ENCODE results near the gene KPNA6. TPM values are rescaled to one million over a fixed set of nuclear protein-coding genes. Genes with fewer than 3 reads are reported as not detected.

The KPNA6 gene
- total and polyA plus RNA-seq, 2 experiments from 2014 or later = 33.8 to 45.7 TPM

DNA sequence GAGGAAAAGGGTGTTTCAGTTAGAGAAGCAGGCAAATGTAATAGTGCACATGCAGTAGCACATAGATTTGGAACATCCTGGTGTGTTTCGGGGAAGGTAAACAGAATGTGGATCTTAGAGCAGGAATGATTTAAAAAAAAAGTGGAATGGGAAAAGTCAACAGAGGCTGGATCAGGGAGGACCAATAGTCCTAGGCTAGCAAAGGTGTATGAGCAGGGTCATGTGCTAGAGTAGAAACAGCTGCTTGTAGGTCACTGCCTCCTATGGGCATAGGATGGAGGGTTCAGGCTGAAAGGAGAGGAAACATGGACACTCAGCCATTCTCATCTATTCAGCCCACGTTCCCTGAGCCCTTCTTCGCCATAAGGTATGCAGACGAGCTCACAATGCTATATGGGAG is 3.7 kb upstream of the KPNA6 start:
- TF ChIP-seq, protein P1, sequence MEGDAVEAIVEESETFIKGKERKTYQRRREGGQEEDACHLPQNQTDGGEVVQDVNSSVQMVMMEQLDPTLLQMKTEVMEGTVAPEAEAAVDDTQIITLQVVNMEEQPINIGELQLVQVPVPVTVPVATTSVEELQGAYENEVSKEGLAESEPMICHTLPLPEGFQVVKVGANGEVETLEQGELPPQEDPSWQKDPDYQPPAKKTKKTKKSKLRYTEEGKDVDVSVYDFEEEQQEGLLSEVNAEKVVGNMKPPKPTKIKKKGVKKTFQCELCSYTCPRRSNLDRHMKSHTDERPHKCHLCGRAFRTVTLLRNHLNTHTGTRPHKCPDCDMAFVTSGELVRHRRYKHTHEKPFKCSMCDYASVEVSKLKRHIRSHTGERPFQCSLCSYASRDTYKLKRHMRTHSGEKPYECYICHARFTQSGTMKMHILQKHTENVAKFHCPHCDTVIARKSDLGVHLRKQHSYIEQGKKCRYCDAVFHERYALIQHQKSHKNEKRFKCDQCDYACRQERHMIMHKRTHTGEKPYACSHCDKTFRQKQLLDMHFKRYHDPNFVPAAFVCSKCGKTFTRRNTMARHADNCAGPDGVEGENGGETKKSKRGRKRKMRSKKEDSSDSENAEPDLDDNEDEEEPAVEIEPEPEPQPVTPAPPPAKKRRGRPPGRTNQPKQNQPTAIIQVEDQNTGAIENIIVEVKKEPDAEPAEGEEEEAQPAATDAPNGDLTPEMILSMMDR (IDR thresholded peaks at IDR 0.05; ENCODE audit: low read depth, low read length) = no peak
- no peak for DNase-seq (ENCODE audit: low read depth in 1 of 2, low spot score in 1 of 2)
- H3K27ac ChIP-seq = no peak overlapping the region
- H3K9me3 ChIP-seq (ENCODE audit: low read depth) = no peaks in the 10 kb centered on the region
- no peaks in the 10 kb centered on the region for H3K36me3 ChIP-seq
- H3K4me3 ChIP-seq = no peak overlapping the region
- no peaks in the 10 kb centered on the region for H3K27me3 ChIP-seq
- no peaks in the 10 kb centered on the region for H3K4me1 ChIP-seq (ENCODE audit: low read depth)

DNA sequence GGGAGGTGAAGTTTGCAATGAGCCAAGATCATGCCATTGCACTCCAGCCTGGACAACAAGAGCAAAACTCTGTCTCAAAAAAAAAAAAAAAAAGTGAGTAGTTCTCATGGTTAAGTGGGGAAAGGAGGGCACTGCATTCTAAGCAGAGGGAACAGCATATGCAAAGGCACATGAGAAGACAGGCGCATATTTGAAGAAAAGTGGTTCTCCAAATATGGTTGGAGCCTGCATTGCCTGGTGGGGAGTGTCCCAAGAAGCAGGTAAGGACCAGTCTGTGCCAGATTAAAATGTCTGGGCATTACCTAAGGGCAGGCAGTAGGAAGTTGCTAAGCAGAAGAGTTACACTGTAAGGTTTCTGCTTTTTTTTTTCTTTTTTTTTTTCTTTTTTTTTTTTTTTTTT is 2.5 kb upstream of the KPNA6 start:
- no peaks in the 10 kb centered on the region for H3K36me3 ChIP-seq
- no peak overlapping the region for H3K4me3 ChIP-seq
- DNase-seq (ENCODE audit: low read depth in 1 of 2, low spot score in 1 of 2) = no peak
- no peaks in the 10 kb centered on the region for H3K4me1 ChIP-seq (ENCODE audit: low read depth)
- H3K27me3 ChIP-seq = no peaks in the 10 kb centered on the region
- H3K9me3 ChIP-seq (ENCODE audit: low read depth) = no peaks in the 10 kb centered on the region
- no peak overlapping the region for H3K27ac ChIP-seq
- TF ChIP-seq, protein P1 (IDR thresholded peaks at IDR 0.05; ENCODE audit: low read depth, low read length) = no peak

DNA sequence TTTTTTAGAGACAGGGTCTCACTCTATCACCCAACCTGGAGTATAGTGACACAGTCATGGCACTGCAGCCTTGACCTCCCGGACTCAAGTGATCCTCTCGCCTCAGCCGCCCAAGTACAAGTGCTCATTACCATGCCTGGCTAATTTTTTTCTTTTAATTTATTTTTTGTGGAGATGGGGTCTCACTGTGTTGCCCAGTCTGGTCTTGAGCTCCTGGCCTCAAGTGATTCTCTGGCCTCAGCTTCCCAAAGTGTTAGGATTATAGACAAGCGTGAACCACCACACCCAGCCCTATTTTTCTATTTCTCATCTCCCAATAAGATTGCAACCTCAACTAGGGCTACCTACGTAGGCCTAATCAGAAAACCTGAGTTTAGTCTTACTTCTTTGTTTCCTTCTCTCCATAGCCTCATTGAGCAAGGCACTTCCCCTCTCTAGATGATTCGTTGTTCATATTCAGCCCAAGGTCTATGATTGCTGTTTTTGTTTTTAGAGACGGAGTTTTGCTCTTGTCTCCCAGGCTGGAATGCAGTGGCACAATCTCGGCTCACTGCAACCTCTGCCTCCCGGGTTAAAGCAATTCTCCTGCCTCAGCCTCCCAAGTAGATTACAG is 1.1 kb upstream of the KPNA6 start:
- Histone ChIP-seq H3K36me3 (no peaks in the 10 kb centered on the region), H3K4me1 (ENCODE audit: low read depth) (no peaks in the 10 kb centered on the region), H3K9me3 (ENCODE audit: low read depth) (no peaks in the 10 kb centered on the region), H3K27me3 (no peaks in the 10 kb centered on the region), H3K4me3 (no peak overlapping the region), H3K27ac (no peak overlapping the region)
- TF ChIP-seq, protein P1 (IDR thresholded peaks at IDR 0.05; ENCODE audit: low read depth, low read length) = no peak
- DNase-seq (ENCODE audit: low read depth in 1 of 2, low spot score in 1 of 2) = no peak

DNA sequence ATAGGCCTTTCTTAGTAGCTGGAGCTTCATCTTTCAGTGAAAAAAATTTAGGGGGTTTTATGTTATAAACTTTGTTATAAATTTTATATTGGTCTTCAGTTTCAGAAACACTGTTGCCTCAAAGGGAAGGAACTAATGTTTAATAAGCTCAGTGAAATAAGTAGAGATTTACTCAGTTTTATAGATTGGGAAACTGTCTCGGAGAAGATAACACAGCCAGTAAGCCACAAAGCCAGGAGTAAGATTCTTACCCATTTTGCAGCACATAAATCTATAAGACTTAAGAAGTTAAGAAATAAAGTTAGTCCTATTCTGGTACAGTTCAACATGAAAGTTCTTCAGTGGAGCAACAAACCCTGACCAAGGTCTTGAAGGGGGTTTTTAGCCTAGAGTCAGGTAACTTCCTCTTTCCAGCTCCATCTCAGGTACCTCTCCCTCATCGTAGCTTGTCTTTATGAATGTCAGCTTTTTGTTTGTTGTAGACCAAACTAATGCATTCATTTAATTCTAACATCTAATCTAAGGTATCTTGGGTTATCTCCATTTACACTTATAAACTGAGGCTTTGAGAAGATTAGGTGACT is 3.3 kb downstream of the KPNA6 start:
- Histone ChIP-seq H3K27me3 (no peaks in the 10 kb centered on the region), H3K36me3 (no peaks in the 10 kb centered on the region), H3K27ac (no peak overlapping the region), H3K4me3 (no peak overlapping the region), H3K9me3 (ENCODE audit: low read depth) (no peaks in the 10 kb centered on the region), H3K4me1 (ENCODE audit: low read depth) (no peaks in the 10 kb centered on the region)
- DNase-seq (ENCODE audit: low read depth in 1 of 2, low spot score in 1 of 2) = no peak
- TF ChIP-seq, protein P1 (IDR thresholded peaks at IDR 0.05; ENCODE audit: low read depth, low read length) = no peak

DNA sequence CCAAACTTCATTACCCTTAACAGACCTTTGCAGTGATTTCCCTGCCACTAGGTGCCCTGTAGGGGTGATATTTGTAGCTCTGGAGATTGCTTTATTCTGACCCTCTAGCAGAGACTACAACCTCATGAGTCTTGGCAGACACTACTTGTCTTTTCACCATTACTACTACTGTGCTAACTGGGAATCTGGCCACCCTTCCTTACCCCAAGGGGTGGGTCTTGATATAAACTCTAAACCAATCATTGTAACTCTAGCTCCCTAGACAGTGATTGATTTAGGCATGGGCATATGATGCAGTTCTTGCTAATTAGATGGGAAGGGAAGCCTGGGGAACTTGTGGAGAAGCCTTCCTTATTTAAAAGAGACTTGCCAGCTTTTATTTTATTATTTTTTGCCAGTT is 3.9 kb downstream of the KPNA6 start:
- no peaks in the 10 kb centered on the region for H3K4me1 ChIP-seq (ENCODE audit: low read depth)
- H3K36me3 ChIP-seq = no peaks in the 10 kb centered on the region
- TF ChIP-seq, protein P1 (IDR thresholded peaks at IDR 0.05; ENCODE audit: low read depth, low read length) = no peak
- H3K27ac ChIP-seq = no peak overlapping the region
- no peaks in the 10 kb centered on the region for H3K9me3 ChIP-seq (ENCODE audit: low read depth)
- DNase-seq (ENCODE audit: low read depth in 1 of 2, low spot score in 1 of 2) = peak in 1 of 2 donors; percentile 30
- no peaks in the 10 kb centered on the region for H3K27me3 ChIP-seq
- H3K4me3 ChIP-seq = no peak overlapping the region

Data from cardiac muscle cell (in vitro differentiated cells and primary cell).